Erythroblast (primary cell): ENCODE measurements around the gene OR4X1.
"Not testable (repeated sequence)": the region's sequence is repeated elsewhere in the genome, so short reads cannot be mapped to it uniquely, and the experiment has no call there.

Source experiments
- DNase-seq, 2 experiments: peaks; one replicate each; lab custom pipeline; 2025; lab: John Stamatoyannopoulos, UW
- GATA1 ChIP-seq: IDR thresholded peaks from 2 replicates; pipeline ENCODE4 v1.6.1; 2011; ENCODE audit warnings: low read depth, mild to moderate bottlenecking, control low read depth, low read length, moderate library complexity
- POLR2A ChIP-seq: IDR thresholded peaks from 2 replicates; pipeline ENCODE4 v1.6.1; 2011; ENCODE audit warnings: mild to moderate bottlenecking, low read length

Gene OR4X1, protein sequence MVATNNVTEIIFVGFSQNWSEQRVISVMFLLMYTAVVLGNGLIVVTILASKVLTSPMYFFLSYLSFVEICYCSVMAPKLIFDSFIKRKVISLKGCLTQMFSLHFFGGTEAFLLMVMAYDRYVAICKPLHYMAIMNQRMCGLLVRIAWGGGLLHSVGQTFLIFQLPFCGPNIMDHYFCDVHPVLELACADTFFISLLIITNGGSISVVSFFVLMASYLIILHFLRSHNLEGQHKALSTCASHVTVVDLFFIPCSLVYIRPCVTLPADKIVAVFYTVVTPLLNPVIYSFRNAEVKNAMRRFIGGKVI

DNA sequence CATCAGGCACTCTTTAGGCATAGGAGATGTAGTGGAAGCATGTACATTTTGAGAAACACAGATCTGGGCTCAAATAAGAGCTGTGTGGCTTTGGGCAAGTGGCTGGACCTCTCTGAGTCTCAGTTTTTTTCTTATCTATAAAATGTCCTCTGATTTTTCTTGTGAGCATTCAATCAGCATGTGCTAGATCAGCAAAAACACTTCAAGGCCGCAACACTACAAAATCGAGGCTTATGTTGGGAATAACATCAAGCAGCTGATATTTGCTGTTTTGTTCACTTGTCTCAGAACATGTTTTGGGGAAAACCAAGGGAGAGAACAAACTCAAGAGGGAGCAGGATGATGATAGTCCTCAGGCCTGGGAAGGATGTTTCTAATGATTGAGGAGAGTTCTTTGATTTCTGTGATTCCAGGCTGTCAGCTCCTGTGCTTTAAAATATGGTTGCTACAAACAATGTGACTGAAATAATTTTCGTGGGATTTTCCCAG, at the start of gene OR4X1:
OR4X1 (plus strand) TSS at position 439 of the 489 bp plus-strand sequence; CDS start at position 439, 0 bp downstream.
- TF ChIP-seq POLR2A: no peak
- no peak for TF ChIP-seq GATA1
- no peak for DNase-seq

DNA sequence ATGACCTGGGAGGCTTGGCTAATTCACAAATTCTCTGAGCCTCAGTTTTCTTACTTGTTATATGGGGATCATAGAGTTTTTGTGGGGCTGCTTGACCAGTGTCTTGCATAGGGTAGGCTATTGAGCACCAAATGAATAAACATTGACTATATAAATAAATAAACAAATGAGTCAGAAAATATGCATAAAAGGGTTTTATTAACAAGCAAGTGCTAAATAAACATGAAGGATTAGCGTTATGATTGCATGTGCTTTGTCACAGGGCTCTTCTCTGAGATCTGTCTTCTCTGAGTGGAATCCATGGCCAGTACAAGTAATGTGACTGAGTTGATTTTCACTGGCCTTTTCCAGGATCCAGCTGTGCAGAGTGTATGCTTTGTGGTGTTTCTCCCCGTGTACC, 47.2 kb upstream of the OR4X1 start, which contains the start of gene OR4B1:
OR4B1 (plus strand) TSS at position 301 of the 400 bp plus-strand sequence; CDS start at position 301, 0 bp downstream.
- TF ChIP-seq GATA1 (no peak), POLR2A (no peak)
- DNase-seq: no peak

DNA sequence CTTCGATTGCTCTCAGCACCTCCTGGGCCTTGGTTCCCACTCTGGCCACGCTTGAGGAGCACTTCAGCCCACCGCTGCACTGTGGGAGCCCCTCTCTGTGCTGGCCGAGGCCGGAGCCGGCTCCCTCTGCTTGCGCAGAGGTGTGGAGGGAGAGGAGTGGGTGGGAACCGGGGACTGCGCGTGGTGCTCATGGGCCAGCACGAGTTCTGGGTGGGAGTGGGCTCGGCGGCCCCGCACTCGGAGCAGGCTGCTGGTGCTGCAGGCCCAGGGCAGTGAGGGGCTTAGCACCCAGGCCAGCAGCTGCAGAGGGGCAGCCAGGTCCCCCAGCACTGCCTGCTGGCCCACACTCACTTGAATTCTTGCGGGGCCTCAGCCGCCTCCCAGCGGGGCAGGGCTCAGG, 34.9 kb upstream of the OR4X1 start:
- TF ChIP-seq POLR2A (no peak), GATA1 (no peak)
- no peak for DNase-seq

DNA sequence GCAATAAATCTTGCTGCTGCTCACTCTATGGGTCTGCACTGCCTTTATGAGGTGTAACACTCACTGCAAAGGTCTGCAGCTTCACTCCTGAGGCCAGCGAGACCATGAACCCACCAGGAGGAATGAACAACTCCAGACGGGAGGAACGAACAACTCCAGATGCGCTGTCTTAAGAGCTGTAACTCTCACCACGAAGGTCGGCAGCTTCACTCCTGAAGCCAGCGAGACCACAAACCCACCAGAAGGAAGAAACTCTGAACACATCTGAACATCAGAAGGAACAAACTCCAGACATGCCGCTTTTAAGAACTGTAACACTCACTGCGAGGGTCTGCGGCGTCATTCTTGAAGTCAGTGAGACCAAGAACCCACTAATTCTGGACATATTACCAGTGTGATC, 33.6 kb upstream of the OR4X1 start:
- DNase-seq: not testable (repeated sequence)

DNA sequence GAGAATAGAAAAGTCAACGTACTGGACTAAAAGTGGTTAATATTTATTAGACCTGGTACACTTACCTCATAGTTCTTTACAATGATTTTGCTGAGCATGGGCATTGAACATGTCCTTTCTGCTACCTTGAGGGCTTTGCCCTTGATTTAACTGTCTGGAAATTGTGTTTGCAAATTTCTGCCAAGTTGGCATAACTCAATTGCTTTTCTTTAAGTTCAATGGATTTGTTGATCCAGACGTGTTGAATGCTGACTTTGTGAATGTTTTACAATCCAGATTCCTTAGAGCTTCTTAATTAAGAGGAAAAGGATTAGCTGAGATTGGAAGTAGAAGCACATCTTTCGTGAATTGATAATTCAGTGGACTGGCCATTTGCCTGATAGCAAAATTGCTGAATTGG, 25.9 kb upstream of the OR4X1 start:
- TF ChIP-seq GATA1: no peak
- TF ChIP-seq POLR2A: no peak

DNA sequence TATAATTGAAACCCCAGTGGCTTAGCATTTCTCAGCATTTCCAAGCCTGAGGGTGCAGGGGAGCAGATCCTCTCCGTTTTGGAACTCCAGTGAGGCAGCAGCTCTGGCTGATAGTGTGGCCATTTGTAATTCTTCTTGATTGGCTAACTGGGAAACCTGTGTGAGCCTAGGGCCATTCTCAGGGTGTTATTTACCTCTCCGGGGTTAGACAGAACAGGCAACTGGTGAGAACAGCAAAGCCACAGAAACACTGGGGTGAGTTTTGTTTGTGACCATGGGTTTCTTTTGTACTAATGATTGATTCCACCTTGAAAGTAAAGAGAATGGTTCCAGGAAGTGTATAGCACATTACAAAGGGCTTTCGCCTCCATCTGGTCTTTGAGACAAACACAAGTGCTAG, 21.2 kb upstream of the OR4X1 start:
- TF ChIP-seq GATA1 (no peak), POLR2A (no peak)
- DNase-seq: no peak

More for the DNA sequence above, 25.9 kb upstream of the OR4X1 start:
- no peak for DNase-seq

DNA sequence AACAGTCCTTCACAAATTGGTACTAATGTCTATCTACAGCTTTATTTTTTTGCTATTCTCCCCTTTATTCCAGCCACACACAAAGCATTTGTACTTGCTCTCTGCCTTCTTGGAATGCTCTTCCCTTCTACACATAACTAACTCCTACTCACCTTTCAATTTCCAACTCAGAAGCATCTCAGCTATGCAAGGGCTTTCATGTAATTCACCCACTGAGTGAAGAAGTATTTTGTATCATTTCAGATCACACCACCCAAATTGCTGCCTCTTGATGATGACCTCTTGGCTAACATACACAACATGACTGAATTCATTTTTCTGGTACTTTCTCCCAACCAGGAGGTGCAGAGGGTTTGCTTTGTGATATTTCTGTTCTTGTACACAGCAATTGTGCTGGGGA, 18.9 kb upstream of the OR4X1 start, which contains the start of gene OR4X2:
OR4X2 (plus strand) TSS at position 301 of the 400 bp plus-strand sequence; CDS start at position 301, 0 bp downstream.
- TF ChIP-seq POLR2A (no peak), GATA1 (no peak)
- DNase-seq: no peak

DNA sequence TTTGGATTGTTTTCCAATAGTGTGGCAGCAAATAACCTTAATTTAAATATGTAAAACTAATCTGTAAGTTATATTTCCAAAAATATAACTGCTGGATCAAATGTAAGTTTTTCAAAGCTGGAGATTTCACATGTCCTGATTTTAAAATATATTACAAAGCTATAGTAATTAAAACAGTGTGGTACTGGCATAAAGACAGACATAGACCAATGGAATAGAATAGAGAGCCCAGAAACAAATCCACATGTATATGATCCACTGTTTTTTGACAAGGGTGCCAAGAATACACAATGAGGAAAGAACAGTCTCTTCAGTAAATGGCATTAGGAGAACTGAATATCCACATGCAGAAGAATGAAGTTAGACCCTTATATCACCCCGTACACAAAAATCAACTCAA, 14.8 kb upstream of the OR4X1 start:
- no peak for DNase-seq
- TF ChIP-seq POLR2A: no peak
- no peak for TF ChIP-seq GATA1

DNA sequence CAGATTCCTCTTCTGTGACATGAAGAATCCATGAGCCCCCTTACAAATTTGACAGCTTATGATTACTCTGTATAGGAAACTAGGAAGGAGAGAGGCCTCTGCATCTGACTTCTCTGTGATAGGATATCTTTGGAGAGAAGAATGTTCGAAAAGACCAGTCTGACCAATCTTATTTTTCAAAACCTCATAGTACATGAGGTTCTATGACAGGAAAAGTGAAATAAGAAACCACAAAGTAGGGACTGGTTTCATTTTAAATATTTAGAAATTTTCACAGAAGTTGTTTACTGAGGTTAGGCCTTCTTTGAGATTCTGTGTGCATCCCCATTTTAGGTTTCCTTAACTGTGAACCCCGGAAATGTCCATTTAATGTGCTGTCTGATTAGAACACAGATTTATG, 2.1 kb upstream of the OR4X1 start:
- TF ChIP-seq GATA1 (no peak), POLR2A (no peak)
- DNase-seq: no peak

DNA sequence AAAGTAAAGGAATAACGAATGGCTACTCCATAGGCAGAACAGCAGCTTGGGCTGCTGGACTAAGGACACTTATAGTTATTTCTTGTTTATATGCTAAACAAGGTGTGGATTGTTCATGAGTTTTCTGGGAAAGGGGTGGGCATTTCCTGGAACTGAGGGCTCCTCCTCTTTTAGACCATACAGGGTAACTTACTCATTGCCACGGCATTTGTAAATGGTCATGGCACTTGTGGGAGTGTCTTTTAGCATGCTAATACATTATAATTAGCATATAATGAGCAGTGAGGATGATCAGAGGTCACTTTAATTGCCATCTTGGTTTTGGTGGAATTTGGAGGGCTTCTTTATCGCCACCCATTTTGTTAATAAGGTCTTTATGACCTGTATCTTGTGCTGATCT, 7.0 kb downstream of the OR4X1 start:
- DNase-seq: no peak
- TF ChIP-seq POLR2A: no peak
- TF ChIP-seq GATA1: no peak

DNA sequence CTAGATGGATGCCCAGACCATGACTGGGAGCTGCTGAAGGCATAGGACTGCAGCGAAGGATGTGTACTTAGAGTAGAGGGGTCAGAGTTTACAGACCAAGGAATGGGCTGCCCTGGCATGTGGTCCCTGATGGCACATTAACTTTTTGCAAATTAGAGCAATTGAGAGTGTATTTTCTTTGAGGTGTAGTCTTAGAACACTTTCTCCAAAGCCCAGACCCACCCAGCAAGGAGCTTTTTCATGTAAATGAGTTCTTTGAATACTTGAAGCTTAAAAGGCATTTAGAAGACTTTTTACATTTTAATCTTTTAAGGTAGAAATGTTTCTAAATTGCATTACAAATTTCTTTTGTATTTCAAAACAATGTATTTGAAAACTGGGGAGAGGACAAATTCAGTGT, 8.9 kb downstream of the OR4X1 start:
- no peak for TF ChIP-seq POLR2A
- TF ChIP-seq GATA1: no peak
- DNase-seq: no peak

DNA sequence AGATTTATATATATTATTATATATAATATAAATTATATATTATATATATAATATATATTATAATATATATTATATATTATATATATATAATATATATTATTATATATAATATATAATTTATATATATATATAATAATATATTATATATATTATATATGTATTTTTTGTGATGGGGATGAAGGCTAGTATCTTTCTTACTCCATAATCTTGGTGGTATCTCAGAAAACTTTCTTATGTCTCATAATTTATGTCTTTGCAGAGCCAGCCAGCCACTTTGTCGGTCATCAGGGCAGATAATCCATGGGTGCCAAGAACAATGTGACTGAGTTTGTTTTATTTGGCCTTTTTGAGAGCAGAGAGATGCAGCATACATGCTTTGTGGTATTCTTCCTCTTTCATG, 42.3 kb downstream of the OR4X1 start, which contains the start of gene OR4S1:
OR4S1 (plus strand) TSS at position 301 of the 400 bp plus-strand sequence; CDS start at position 301, 0 bp downstream.
- no peak for DNase-seq
- TF ChIP-seq POLR2A (no peak), GATA1 (no peak)

DNA sequence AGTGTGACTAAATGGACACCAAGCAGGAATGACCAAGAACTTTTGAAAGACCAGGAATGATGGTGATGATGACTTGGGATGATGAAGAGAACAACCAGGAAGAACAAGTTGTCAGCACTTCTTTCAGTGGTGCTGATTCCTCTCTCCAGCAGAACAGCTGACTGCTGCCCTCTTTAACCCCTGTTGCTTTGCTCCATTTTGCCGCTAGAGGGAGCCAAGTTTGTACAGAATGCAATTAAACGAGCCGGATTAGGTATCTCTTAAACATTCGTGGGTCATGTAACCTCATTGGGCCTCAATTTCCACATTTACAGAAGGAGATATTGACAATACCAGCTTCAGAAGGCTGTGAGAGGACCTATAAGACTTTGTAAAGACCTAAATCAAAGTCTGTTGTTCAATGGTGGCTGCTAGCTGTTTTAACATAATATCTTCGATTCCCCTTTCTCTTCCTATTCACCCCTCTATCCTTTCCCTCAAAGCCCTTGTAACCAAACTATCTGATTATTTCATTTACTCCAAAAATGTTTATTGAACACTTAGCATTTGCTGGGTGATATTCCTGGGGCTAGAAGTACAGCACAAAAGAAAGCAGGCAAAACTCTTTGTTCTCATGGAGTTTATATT, 44.2 kb downstream of the OR4X1 start:
- TF ChIP-seq POLR2A: no peak
- TF ChIP-seq GATA1: no peak
- DNase-seq: peak; percentile 37 to 67

DNA sequence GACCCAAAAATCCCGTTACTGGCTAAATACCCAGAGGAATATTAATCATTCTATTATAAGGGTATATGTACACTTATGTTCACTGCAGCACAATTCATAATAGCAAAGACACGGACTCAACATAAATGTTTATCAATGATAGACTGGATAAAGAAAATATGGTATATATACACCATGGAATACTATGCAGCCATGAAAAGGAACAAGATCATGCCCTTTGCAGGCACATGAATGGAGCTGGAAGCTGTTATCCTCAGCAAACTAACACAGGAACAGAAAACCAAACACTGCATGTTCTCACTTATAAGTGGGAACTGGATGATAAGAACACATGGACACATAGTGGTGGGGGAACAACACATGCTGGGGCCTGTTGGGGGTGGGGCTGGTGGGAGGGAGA, 49.9 kb downstream of the OR4X1 start:
- DNase-seq: not testable (repeated sequence)
